HepG2 (cell line): ENCODE results near the gene RAPGEFL1. TPM values are rescaled to one million over a fixed set of nuclear protein-coding genes. Genes with fewer than 3 reads are reported as not detected.

Source experiments
- CCAR2 ChIP-seq: fragments of 200-400 bp; formaldehyde crosslinking; optimal IDR thresholded peaks from 2 replicates; pipeline ENCODE3; 2018; ENCODE audit warnings: low read depth, mild to moderate bottlenecking, low read length, moderate library complexity
- FOXO1 ChIP-seq: sonication (generic); formaldehyde crosslinking; IDR thresholded peaks from 2 replicates; pipeline ENCODE4 v1.4.0; 2020; ENCODE audit warnings: missing genetic modification reagents
- FOXP1 ChIP-seq, 2 experiments: fragments of 450-650 bp in 1 of 2; IDR thresholded peaks; 2 replicates each; pipeline ENCODE4 v1.6.1; 2017 to 2018; ENCODE audit warnings: antibody characterized with exemption in 1 of 2
- HCFC1 ChIP-seq: fragments of 150-350 bp; IDR thresholded peaks from 2 replicates; pipeline ENCODE4 v1.6.1; 2014; ENCODE audit warnings: low read depth, low read length
- HNRNPL ChIP-seq: fragments of 200-400 bp; formaldehyde crosslinking; IDR thresholded peaks from 2 replicates; pipeline ENCODE4 v1.6.1; 2017; ENCODE audit warnings: mild to moderate bottlenecking, low read depth, low read length
- KDM6A ChIP-seq: IDR thresholded peaks from 2 replicates; pipeline ENCODE4 v1.6.1; 2016; ENCODE audit warnings: low read depth
- MED1 ChIP-seq: sonication (generic); formaldehyde crosslinking; IDR thresholded peaks from 2 replicates; pipeline ENCODE4 v1.4.0; 2020; ENCODE audit warnings: missing genetic modification reagents
- NR1H2 ChIP-seq: sonication (generic); formaldehyde crosslinking; IDR thresholded peaks from 2 replicates; pipeline ENCODE4 v1.8.1; 2022; ENCODE audit warnings: low read depth, missing genetic modification reagents, borderline replicate concordance
- PLRG1 ChIP-seq: fragments of 450-650 bp; conservative IDR thresholded peaks from 2 replicates; pipeline ENCODE4 v1.6.1; 2016
- PPARG ChIP-seq: conservative IDR thresholded peaks from 2 replicates; pipeline ENCODE4 v1.6.1; 2016; ENCODE audit warnings: missing biosample characterization, missing genetic modification reagents
- SP5 ChIP-seq: IDR thresholded peaks from 2 replicates; pipeline ENCODE4 v1.6.1; 2016; ENCODE audit warnings: low read depth, borderline replicate concordance
- ZNF772 ChIP-seq: sonication (generic); formaldehyde crosslinking; IDR thresholded peaks from 2 replicates; pipeline ENCODE4 v1.5.0; 2020; ENCODE audit warnings: mild to moderate bottlenecking, missing genetic modification reagents
- ZNF816 ChIP-seq: sonication (generic); formaldehyde crosslinking; IDR thresholded peaks from 2 replicates; pipeline ENCODE4 v1.8.0; 2022; ENCODE audit warnings: missing genetic modification reagents, mild to moderate bottlenecking, borderline replicate concordance
- ZNF878 ChIP-seq: sonication (generic); formaldehyde crosslinking; IDR thresholded peaks from 2 replicates; pipeline ENCODE4 v1.8.1; 2023; ENCODE audit warnings: mild to moderate bottlenecking, missing genetic modification reagents, moderate library complexity
- ZNF891 ChIP-seq: sonication (generic); formaldehyde crosslinking; IDR thresholded peaks from 2 replicates; pipeline ENCODE4 v1.5.0; 2020; ENCODE audit warnings: mild to moderate bottlenecking, missing genetic modification reagents
- polyA plus RNA-seq, 8 experiments: library from polyadenylated mRNA; depleted of rRNA in 3 of 8; stranded (reverse) in 7 of 8; unstranded in 1 of 8; fragments of >200 nt; fragmentation: Illumina TruSeq in 4 of 8; extraction: Trizol in 4 of 8; gene quantifications; 2 replicates each; pipeline versions ENCODE4 v1.2.1 to v1.2.3, GENCODE V29; 2011 to 2016; ENCODE audit warnings: low read depth in 4 of 8, missing spikeins in 1 of 8, mixed read lengths in 1 of 8; ENCODE audit not compliant: insufficient read depth in 1 of 8
- total RNA-seq, 5 experiments: library from RNA; depleted of rRNA; stranded (reverse); fragments of >200 nt; fragmentation: Illumina TruSeq; extraction: Trizol; gene quantifications; 2 replicates each; pipeline ENCODE4 v1.2.3, GENCODE V29; 2016; ENCODE audit warnings: low read depth in 1 of 5
- TF ChIP-seq, protein P1 (sequence below): sonication (generic); formaldehyde crosslinking; IDR thresholded peaks from 2 replicates; pipeline ENCODE4 v1.5.0; 2020; ENCODE audit warnings: mild to moderate bottlenecking, missing genetic modification reagents, borderline replicate concordance
- TF ChIP-seq, protein P2 (sequence below): IDR thresholded peaks from 2 replicates; pipeline ENCODE4 v1.6.1; 2012; ENCODE audit warnings: low read depth, low read length, improper control_type of control experiment
- TF ChIP-seq, protein P3 (sequence below): conservative IDR thresholded peaks from 2 replicates; pipeline ENCODE4 v1.6.1; 2018; ENCODE audit warnings: missing genetic modification reagents
- TF ChIP-seq, protein P4 (sequence below), 2 experiments: fragments of 450-650 bp in 1 of 2; sonication (generic) in 1 of 2; formaldehyde crosslinking; IDR thresholded peaks; 2 replicates each; pipeline versions ENCODE4 v1.5.0 to v1.8.0; 2020 to 2022; ENCODE audit warnings: mild to moderate bottlenecking in 1 of 2, missing genetic modification reagents in 1 of 2
- TF ChIP-seq, protein P5 (sequence below): sonication (generic); formaldehyde crosslinking; IDR thresholded peaks from 2 replicates; pipeline ENCODE4 v1.4.0; 2020; ENCODE audit warnings: mild to moderate bottlenecking, low read depth, missing genetic modification reagents

The RAPGEFL1 gene
- total and polyA plus RNA-seq, 2 of the 13 experiments (the other 11 are each of a cell fraction or from before 2014, with no cell fraction given), result 4.5 to 7.8 TPM

DNA sequence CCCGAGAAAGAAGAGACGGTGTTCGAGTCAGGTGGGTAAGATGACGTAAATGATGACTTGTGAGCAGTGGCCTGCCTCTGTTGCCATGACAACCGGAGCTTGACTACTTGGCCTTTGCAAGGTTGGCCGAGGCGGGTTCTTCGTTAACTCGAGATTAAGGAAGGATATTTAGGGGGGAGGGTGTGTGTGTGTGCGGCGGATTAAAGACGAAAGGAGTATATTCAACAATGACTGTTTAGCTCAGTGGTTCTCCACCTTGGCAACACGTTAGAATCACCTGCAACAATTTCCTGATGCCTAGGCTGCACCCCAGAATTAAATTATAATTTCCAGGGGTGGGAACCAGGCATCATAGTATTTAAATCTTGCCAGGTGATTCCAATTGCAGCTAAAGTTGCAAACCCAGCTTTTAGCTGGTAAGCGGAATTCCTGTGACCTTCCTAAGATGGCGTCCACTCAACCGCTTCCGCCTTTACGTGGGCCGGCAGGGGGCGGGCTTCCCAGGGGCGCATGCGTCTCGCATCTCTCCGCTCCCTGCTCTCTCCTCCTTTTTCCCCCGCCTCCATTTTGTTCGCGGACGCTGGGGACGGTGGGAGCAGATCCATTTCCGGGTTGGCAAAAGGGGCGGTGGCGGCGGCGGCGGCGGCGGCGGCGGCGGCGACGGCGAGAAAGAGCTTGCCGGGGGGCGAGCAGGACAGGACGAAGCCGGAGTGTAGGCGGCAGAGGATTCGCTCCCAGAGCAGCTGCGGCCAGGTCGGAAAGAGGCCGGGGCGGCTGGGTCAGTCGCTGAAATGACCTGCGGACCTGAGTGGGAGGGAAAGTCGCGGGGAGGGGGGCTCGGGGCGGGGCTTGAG lies 41.7 kb downstream of the RAPGEFL1 start, which contains the start of gene WIPF2 (continued):
- TF ChIP-seq, protein P1, sequence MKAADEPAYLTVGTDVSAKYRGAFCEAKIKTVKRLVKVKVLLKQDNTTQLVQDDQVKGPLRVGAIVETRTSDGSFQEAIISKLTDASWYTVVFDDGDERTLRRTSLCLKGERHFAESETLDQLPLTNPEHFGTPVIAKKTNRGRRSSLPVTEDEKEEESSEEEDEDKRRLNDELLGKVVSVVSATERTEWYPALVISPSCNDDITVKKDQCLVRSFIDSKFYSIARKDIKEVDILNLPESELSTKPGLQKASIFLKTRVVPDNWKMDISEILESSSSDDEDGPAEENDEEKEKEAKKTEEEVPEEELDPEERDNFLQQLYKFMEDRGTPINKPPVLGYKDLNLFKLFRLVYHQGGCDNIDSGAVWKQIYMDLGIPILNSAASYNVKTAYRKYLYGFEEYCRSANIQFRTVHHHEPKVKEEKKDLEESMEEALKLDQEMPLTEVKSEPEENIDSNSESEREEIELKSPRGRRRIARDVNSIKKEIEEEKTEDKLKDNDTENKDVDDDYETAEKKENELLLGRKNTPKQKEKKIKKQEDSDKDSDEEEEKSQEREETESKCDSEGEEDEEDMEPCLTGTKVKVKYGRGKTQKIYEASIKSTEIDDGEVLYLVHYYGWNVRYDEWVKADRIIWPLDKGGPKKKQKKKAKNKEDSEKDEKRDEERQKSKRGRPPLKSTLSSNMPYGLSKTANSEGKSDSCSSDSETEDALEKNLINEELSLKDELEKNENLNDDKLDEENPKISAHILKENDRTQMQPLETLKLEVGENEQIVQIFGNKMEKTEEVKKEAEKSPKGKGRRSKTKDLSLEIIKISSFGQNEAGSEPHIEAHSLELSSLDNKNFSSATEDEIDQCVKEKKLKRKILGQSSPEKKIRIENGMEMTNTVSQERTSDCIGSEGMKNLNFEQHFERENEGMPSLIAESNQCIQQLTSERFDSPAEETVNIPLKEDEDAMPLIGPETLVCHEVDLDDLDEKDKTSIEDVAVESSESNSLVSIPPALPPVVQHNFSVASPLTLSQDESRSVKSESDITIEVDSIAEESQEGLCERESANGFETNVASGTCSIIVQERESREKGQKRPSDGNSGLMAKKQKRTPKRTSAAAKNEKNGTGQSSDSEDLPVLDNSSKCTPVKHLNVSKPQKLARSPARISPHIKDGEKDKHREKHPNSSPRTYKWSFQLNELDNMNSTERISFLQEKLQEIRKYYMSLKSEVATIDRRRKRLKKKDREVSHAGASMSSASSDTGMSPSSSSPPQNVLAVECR (CRISPR knock-in tag), result peak; percentile 87; the same call in 1 of the 2 replicates
- TF ChIP-seq, protein P2, sequence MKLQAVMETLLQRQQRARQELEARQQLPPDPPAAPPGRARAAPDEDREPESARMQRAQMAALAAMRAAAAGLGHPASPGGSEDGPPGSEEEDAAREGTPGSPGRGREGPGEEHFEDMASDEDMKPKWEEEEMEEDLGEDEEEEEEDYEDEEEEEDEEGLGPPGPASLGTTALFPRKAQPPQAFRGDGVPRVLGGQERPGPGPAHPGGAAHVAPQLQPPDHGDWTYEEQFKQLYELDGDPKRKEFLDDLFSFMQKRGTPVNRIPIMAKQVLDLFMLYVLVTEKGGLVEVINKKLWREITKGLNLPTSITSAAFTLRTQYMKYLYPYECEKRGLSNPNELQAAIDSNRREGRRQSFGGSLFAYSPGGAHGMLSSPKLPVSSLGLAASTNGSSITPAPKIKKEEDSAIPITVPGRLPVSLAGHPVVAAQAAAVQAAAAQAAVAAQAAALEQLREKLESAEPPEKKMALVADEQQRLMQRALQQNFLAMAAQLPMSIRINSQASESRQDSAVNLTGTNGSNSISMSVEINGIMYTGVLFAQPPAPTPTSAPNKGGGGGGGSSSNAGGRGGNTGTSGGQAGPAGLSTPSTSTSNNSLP, result no peak
- TF ChIP-seq PLRG1 (no peak), ZNF878 (CRISPR knock-in tag) (peak; percentile 29; the same call in 1 of the 2 replicates), FOXO1 (CRISPR knock-in tag) (no peak; the same call in 1 of the 2 replicates), MED1 (CRISPR knock-in tag) (peak; percentile 20; the same call in 1 of the 2 replicates), ZNF772 (peak; percentile 81; the same call in 1 of the 2 replicates), SP5 (CRISPR knock-in tag) (no peak; the same call in 1 of the 2 replicates), FOXP1 (IDR thresholded peaks at IDR 0.05) (no peak), FOXP1 (CRISPR knock-in tag; IDR thresholded peaks at IDR 0.05) (no peak), ZNF816 (peak; percentile 11; the same call in 1 of the 2 replicates), NR1H2 (CRISPR knock-in tag) (no peak), PPARG (0 out of 2 replicates have a peak, but pooled peaks have one; percentile 15), HCFC1 (peak; percentile 66), HNRNPL (no peak), CCAR2 (no peak), ZNF891 (CRISPR knock-in tag) (peak; percentile 48; the same call in 1 of the 2 replicates), KDM6A (no peak)
- TF ChIP-seq, protein P3, sequence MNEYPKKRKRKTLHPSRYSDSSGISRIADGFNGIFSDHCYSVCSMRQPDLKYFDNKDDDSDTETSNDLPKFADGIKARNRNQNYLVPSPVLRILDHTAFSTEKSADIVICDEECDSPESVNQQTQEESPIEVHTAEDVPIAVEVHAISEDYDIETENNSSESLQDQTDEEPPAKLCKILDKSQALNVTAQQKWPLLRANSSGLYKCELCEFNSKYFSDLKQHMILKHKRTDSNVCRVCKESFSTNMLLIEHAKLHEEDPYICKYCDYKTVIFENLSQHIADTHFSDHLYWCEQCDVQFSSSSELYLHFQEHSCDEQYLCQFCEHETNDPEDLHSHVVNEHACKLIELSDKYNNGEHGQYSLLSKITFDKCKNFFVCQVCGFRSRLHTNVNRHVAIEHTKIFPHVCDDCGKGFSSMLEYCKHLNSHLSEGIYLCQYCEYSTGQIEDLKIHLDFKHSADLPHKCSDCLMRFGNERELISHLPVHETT, result peak; percentile 81
- TF ChIP-seq, protein P4, sequence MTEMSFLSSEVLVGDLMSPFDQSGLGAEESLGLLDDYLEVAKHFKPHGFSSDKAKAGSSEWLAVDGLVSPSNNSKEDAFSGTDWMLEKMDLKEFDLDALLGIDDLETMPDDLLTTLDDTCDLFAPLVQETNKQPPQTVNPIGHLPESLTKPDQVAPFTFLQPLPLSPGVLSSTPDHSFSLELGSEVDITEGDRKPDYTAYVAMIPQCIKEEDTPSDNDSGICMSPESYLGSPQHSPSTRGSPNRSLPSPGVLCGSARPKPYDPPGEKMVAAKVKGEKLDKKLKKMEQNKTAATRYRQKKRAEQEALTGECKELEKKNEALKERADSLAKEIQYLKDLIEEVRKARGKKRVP (CRISPR knock-in tag; IDR thresholded peaks at IDR 0.05), result peak in 1 of 2 experiments; percentile 41; a peak in 1 of 4 replicates
- TF ChIP-seq, protein P5, sequence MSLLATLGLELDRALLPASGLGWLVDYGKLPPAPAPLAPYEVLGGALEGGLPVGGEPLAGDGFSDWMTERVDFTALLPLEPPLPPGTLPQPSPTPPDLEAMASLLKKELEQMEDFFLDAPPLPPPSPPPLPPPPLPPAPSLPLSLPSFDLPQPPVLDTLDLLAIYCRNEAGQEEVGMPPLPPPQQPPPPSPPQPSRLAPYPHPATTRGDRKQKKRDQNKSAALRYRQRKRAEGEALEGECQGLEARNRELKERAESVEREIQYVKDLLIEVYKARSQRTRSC (CRISPR knock-in tag), result peak; percentile 85; the same call in 1 of the 2 replicates
